Upper lobe of left lung (tissue), 4 donors: ENCODE results near the gene RPS28.

ENCODE experiments used
- EP300 ChIP-seq, 4 donors: sonication (generic); formaldehyde crosslinking; IDR thresholded peaks; one replicate each; pipeline ENCODE4 v1.5.1; 2017; ENCODE audit warnings: antibody characterized with exemption in 4 of 4, control low read depth in 2 of 4
- POLR2A ChIP-seq, 4 donors: fragments of 450-650 bp; IDR thresholded peaks; one replicate each; pipeline ENCODE4 v1.5.1; 2016 to 2017; ENCODE audit warnings: antibody characterized with exemption in 4 of 4, mild to moderate bottlenecking in 2 of 4
- TF ChIP-seq, protein P1 (sequence below), 6 experiments: fragments of 450-650 bp in 4 of 6; fragments of 200-600 bp in 2 of 6; sonication (generic) in 2 of 6; IDR thresholded peaks; one replicate each; pipeline ENCODE4 v1.5.1; 2016 to 2019; ENCODE audit warnings: antibody characterized with exemption in 6 of 6

DNA sequence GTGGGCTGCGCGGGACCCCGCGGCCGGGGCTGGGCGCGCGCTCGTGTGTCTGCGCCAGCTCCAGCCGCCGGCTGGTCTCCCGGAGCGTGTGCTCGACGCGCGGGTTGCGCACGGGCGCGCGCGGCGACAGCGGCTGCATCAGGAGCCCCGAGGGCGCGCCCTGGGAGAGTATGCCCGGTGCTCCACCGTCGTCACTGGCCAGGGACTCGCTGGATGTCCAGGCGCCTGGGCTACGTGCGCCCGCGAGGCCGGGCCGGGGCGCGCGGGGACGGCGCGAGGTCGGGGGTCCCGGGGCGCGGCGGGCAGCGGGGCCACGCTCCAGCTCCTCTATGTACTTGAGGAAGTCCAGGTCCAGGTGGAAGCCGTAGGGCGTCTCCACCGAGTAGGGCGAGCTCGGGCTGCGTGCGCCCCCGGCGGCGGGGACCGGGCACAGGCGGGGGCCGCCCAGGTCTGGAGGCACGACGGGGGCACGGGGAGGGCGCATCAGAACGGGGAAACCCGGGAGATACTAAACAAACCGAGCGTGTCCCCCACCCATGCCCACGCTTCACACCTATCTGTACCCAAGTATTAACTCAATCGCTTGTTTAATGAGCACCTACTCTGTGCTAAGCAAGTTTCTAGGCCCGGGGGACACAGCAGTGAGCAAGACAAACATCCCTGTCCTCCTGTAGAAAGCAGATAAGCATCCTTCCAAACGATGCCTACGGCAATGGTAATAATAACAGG is 14.2 kb downstream of the RPS28 start:
- TF ChIP-seq EP300 (IDR thresholded peaks at IDR 0.05) = no peak
- TF ChIP-seq, protein P1, sequence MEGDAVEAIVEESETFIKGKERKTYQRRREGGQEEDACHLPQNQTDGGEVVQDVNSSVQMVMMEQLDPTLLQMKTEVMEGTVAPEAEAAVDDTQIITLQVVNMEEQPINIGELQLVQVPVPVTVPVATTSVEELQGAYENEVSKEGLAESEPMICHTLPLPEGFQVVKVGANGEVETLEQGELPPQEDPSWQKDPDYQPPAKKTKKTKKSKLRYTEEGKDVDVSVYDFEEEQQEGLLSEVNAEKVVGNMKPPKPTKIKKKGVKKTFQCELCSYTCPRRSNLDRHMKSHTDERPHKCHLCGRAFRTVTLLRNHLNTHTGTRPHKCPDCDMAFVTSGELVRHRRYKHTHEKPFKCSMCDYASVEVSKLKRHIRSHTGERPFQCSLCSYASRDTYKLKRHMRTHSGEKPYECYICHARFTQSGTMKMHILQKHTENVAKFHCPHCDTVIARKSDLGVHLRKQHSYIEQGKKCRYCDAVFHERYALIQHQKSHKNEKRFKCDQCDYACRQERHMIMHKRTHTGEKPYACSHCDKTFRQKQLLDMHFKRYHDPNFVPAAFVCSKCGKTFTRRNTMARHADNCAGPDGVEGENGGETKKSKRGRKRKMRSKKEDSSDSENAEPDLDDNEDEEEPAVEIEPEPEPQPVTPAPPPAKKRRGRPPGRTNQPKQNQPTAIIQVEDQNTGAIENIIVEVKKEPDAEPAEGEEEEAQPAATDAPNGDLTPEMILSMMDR (IDR thresholded peaks at IDR 0.05) = no peak
- no peak for TF ChIP-seq POLR2A (IDR thresholded peaks at IDR 0.05)
